Neural progenitor cell (in vitro differentiated cells): Measurements from ENCODE around the gene TOX2. TPM values are rescaled to one million over a fixed set of nuclear protein-coding genes. Genes with fewer than 3 reads are reported as not detected.

Experiments used
- DNase-seq: peaks from one replicate; pipeline ENCODE4 v3.0.0-alpha.2; 2016; ENCODE audit warnings: low spot score
- H2AFZ ChIP-seq: fragments of 200-600 bp; sonication (generic); replicated peaks from 2 replicates; pipeline ENCODE4 v1.6.1; 2016; ENCODE audit warnings: antibody characterized with exemption
- H3F3A ChIP-seq: fragments of 200-600 bp; sonication (generic); 2 replicates; pipeline ENCODE4 v1.6.1; 2016; ENCODE audit warnings: antibody characterized with exemption, low read depth
- H3K27ac ChIP-seq: fragments of 200-600 bp; sonication (generic); 2 replicates; pipeline ENCODE4 v1.5.1; 2016; ENCODE audit warnings: mild to moderate bottlenecking
- H3K27me3 ChIP-seq: fragments of 200-600 bp; sonication (generic); 2 replicates; pipeline ENCODE4 v1.6.1; 2016; ENCODE audit warnings: mild to moderate bottlenecking, moderate library complexity
- H3K36me3 ChIP-seq: fragments of 200-600 bp; sonication (generic); 2 replicates; pipeline ENCODE4 v1.5.1; 2016
- H3K4me1 ChIP-seq: fragments of 200-600 bp; sonication (generic); 2 replicates; pipeline ENCODE4 v1.6.1; 2016; ENCODE audit warnings: mixed run types
- H3K4me2 ChIP-seq: fragments of 200-600 bp; sonication (generic); 2 replicates; pipeline ENCODE4 v1.6.1; 2016
- H3K4me3 ChIP-seq: fragments of 200-600 bp; sonication (generic); 2 replicates; pipeline ENCODE4 v1.5.1; 2016
- H3K79me2 ChIP-seq: fragments of 200-600 bp; sonication (generic); 2 replicates; pipeline ENCODE4 v1.6.1; 2016; ENCODE audit warnings: low read depth
- H3K9ac ChIP-seq: fragments of 200-600 bp; sonication (generic); 2 replicates; pipeline ENCODE4 v1.6.1; 2016
- H3K9me3 ChIP-seq: fragments of 200-600 bp; sonication (generic); 2 replicates; pipeline ENCODE4 v1.5.1; 2016; ENCODE audit warnings: low read depth
- H4K20me1 ChIP-seq: fragments of 200-600 bp; sonication (generic); 2 replicates; pipeline ENCODE4 v1.6.1; 2016; ENCODE audit warnings: low read depth
- H3K27ac Mint-ChIP-seq: 3 replicates; pipeline ENCODE4 v1.8.0; 2021; ENCODE audit warnings: mixed read lengths
- H3K27me3 Mint-ChIP-seq: 2 replicates; pipeline ENCODE4 v1.8.0; 2022; ENCODE audit warnings: low read depth, mild to moderate bottlenecking, inconsistent platforms, moderate library complexity, mixed read lengths; ENCODE audit not compliant: insufficient read depth
- H3K36me3 Mint-ChIP-seq: 3 replicates; pipeline ENCODE4 v1.8.0; 2021; ENCODE audit warnings: mixed read lengths
- H3K4me1 Mint-ChIP-seq: 3 replicates; pipeline ENCODE4 v1.8.0; 2021; ENCODE audit warnings: mixed read lengths
- H3K4me3 Mint-ChIP-seq: 3 replicates; pipeline ENCODE4 v1.8.0; 2021; ENCODE audit warnings: mild to moderate bottlenecking, moderate library complexity, mixed read lengths
- H3K9me3 Mint-ChIP-seq: 3 replicates; pipeline ENCODE4 v1.8.0; 2020; ENCODE audit warnings: mixed read lengths
- EZH2 ChIP-seq: fragments of 200-600 bp; sonication (generic); IDR thresholded peaks from 2 replicates; pipeline ENCODE4 v1.6.1; 2017; ENCODE audit warnings: antibody characterized with exemption, mild to moderate bottlenecking, moderate library complexity
- EZH2phosphoT487 ChIP-seq: fragments of 200-600 bp; sonication (generic); IDR thresholded peaks from 2 replicates; pipeline ENCODE4 v1.6.1; 2017; ENCODE audit warnings: antibody characterized with exemption
- total RNA-seq: library from RNA; depleted of rRNA; stranded (reverse); fragments of >200 nt; gene quantifications from 2 replicates; pipeline ENCODE4 v1.2.3, GENCODE V29; 2015; ENCODE audit warnings: low replicate concordance
- TF ChIP-seq, protein P1 (sequence below): fragments of 200-600 bp; sonication (generic); IDR thresholded peaks from 2 replicates; pipeline ENCODE4 v1.5.1; 2017; ENCODE audit warnings: antibody characterized with exemption, mild to moderate bottlenecking

Gene TOX2
- total RNA-seq, 1 donor from 2014 or later, result not detected

DNA sequence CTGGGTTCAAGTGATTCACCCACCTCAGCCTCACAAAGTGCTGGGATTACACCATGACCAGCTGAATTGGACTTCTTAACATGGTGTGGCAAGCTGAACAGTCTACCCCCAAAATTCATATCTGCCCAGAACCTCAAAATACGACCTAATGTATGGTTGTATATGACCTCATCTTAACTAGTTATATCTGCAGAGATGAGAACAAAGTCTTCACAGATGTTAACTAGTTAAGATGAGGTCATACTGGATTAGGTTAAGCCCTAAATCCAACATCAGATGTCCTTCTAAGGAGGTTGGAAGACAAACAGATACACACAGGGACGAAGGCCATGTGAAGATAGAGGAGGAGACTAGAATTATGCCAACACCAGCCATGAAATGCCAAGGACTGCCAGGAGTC lies 169.8 kb downstream of the TOX2 start:
- H3K4me3 Mint-ChIP-seq, result no peak overlapping the region

DNA sequence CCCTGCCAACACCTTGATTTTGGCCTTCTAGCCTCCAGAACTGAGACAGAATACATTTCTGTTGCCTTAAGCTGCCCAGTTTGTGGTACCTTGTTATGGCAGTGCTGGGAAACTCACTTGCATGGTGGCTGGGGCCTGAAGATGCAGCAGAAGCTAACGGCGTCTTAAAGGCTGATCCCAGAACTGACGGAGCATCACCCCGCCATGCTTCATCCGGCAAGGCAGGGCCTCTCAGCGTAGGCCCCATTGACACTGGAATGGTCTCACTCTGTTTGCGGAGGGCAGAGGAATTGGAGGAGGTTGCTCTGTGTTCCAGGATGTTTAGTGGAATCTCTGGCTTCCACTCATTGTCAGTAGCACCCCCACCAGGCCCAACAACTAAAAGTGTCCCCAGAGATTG lies 170.2 kb downstream of the TOX2 start:
- Mint-ChIP-seq H3K4me3 (no peak overlapping the region), H3K36me3 (no peaks in the 10 kb centered on the region), H3K4me1 (no peaks in the 10 kb centered on the region), H3K9me3 (no peaks in the 10 kb centered on the region), H3K27me3 (peaks cover 5% of the 10 kb centered on the region), H3K27ac (no peak overlapping the region)
- H4K20me1 ChIP-seq, result no peaks in the 10 kb centered on the region
- no peak for DNase-seq
- H3K79me2 ChIP-seq, result no peaks in the 10 kb centered on the region
- no peak overlapping the region for H3K27ac ChIP-seq
- no peak overlapping the region for H3K4me2 ChIP-seq
- H3K4me1 ChIP-seq, result no peaks in the 10 kb centered on the region
- TF ChIP-seq, protein P1, sequence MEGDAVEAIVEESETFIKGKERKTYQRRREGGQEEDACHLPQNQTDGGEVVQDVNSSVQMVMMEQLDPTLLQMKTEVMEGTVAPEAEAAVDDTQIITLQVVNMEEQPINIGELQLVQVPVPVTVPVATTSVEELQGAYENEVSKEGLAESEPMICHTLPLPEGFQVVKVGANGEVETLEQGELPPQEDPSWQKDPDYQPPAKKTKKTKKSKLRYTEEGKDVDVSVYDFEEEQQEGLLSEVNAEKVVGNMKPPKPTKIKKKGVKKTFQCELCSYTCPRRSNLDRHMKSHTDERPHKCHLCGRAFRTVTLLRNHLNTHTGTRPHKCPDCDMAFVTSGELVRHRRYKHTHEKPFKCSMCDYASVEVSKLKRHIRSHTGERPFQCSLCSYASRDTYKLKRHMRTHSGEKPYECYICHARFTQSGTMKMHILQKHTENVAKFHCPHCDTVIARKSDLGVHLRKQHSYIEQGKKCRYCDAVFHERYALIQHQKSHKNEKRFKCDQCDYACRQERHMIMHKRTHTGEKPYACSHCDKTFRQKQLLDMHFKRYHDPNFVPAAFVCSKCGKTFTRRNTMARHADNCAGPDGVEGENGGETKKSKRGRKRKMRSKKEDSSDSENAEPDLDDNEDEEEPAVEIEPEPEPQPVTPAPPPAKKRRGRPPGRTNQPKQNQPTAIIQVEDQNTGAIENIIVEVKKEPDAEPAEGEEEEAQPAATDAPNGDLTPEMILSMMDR, result no peak
- TF ChIP-seq EZH2 (no peak), EZH2phosphoT487 (no peak)
- H3K4me3 ChIP-seq, result no peak overlapping the region
- no peaks in the 10 kb centered on the region for H3F3A ChIP-seq
- H3K36me3 ChIP-seq, result no peaks in the 10 kb centered on the region
- no peak overlapping the region for H2AFZ ChIP-seq
- no peaks in the 10 kb centered on the region for H3K27me3 ChIP-seq
- H3K9ac ChIP-seq, result no peak overlapping the region
- H3K9me3 ChIP-seq, result no peaks in the 10 kb centered on the region

More for the DNA sequence above, 169.8 kb downstream of the TOX2 start:
- Mint-ChIP-seq H3K27ac (no peak overlapping the region), H3K36me3 (no peaks in the 10 kb centered on the region), H3K4me1 (no peaks in the 10 kb centered on the region), H3K9me3 (no peaks in the 10 kb centered on the region), H3K27me3 (peaks cover 5% of the 10 kb centered on the region)
- Histone ChIP-seq H3K27ac (no peak overlapping the region), H3K9me3 (no peaks in the 10 kb centered on the region), H3F3A (no peaks in the 10 kb centered on the region), H3K4me3 (no peak overlapping the region), H4K20me1 (no peaks in the 10 kb centered on the region), H2AFZ (no peak overlapping the region), H3K79me2 (no peaks in the 10 kb centered on the region), H3K36me3 (no peaks in the 10 kb centered on the region), H3K27me3 (no peaks in the 10 kb centered on the region), H3K4me2 (no peak overlapping the region), H3K9ac (no peak overlapping the region), H3K4me1 (no peaks in the 10 kb centered on the region)
- DNase-seq, result no peak
- TF ChIP-seq EZH2phosphoT487, result no peak
- no peak for TF ChIP-seq EZH2
- TF ChIP-seq, protein P1, result no peak

DNA sequence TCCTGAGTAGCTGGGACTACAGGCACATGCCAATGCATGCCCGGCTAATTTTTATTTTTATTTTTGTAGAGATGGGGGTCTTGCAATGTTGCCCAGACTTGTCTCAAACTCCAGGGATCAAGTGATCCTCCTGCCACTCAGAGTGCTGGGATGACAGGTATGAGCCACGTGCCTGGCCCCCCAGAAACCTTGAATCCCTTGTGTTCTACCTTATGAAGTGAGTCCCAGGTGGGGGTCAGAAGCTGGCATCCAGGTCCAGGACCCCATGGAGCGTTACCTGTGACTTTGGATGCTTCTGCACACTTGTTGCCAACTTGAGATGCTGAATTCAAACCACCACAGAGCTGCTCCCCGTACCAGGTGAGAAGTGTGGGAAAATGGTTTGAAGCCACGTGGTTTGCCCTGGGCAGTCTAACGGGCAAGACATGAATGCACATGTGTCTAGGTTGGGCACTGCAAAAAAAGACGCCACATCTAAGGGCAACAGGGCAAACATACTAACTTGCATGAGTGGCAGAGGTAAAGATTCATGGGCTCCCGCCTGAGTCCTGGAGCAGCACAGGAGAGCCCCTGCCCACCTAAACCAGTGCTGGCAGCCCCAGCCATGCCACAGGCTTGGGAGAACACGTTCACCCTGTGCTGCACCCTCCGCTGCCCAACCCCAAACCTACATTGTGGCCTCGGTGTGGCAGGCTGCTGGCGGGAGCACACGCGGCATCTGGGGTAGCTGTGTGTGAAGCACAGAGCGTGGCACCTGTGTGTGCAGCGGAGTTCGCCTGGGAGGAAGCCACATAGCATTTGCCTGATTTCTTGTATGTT lies 171.2 kb downstream of the TOX2 start:
- H3K36me3 Mint-ChIP-seq, result no peaks in the 10 kb centered on the region
- Histone ChIP-seq H2AFZ (no peak overlapping the region), H3K9me3 (no peaks in the 10 kb centered on the region), H3K4me1 (no peaks in the 10 kb centered on the region), H3K36me3 (no peaks in the 10 kb centered on the region), H3F3A (no peaks in the 10 kb centered on the region), H3K79me2 (no peaks in the 10 kb centered on the region), H3K9ac (no peak overlapping the region), H3K4me3 (no peak overlapping the region), H3K4me2 (no peak overlapping the region), H3K27ac (no peak overlapping the region), H4K20me1 (no peaks in the 10 kb centered on the region), H3K27me3 (no peaks in the 10 kb centered on the region)
- no peak overlapping the region for H3K27ac Mint-ChIP-seq
- DNase-seq, result no peak
- no peaks in the 10 kb centered on the region for H3K9me3 Mint-ChIP-seq
- H3K27me3 Mint-ChIP-seq, result peaks cover 7% of the 10 kb centered on the region
- TF ChIP-seq EZH2, result no peak
- TF ChIP-seq, protein P1, result no peak
- TF ChIP-seq EZH2phosphoT487, result no peak
- no peak overlapping the region for H3K4me3 Mint-ChIP-seq
- no peaks in the 10 kb centered on the region for H3K4me1 Mint-ChIP-seq
